Chondrocyte (in vitro differentiated cells): ENCODE results near the gene ACOX2. TPM values are rescaled to one million over a fixed set of nuclear protein-coding genes. Genes with fewer than 3 reads are reported as not detected.

Experiments
- DNase-seq: peaks from one replicate; pipeline ENCODE4 v3.0.0; 2021; ENCODE audit warnings: mixed read lengths, low spot score
- H3K27ac Mint-ChIP-seq: one replicate; pipeline ENCODE4 v1.8.0; 2021; ENCODE audit warnings: mild to moderate bottlenecking, moderate library complexity, mixed read lengths; ENCODE audit not compliant: unreplicated experiment
- H3K27me3 Mint-ChIP-seq: 2 replicates; pipeline ENCODE4 v1.8.0; 2021; ENCODE audit warnings: low read depth, mixed read lengths
- H3K36me3 Mint-ChIP-seq: 2 replicates; pipeline ENCODE4 v1.8.0; 2021; ENCODE audit warnings: low read depth, mixed read lengths
- H3K4me1 Mint-ChIP-seq: 2 replicates; pipeline ENCODE4 v1.8.0; 2021; ENCODE audit warnings: low read depth, mild to moderate bottlenecking, mixed read lengths
- H3K4me3 Mint-ChIP-seq: one replicate; pipeline ENCODE4 v1.8.0; 2021; ENCODE audit warnings: mild to moderate bottlenecking, moderate library complexity, mixed read lengths; ENCODE audit not compliant: unreplicated experiment
- H3K9me3 Mint-ChIP-seq: 2 replicates; pipeline ENCODE4 v1.8.0; 2021; ENCODE audit warnings: low read depth, mixed read lengths
- CTCF ChIP-seq: fragments of 200-600 bp; sonication (generic); IDR thresholded peaks from 2 replicates; pipeline ENCODE4 v1.5.0; 2021; ENCODE audit warnings: antibody characterized with exemption, mild to moderate bottlenecking, moderate library complexity
- long read RNA-seq: library from polyadenylated mRNA; stranded (forward); transcript quantifications from one replicate; pipeline ENCODE4 v2.0.0, GENCODE V29; 2021
- total RNA-seq: library from RNA; stranded (reverse); gene quantifications from 3 replicates; pipeline ENCODE4 v1.2.1, GENCODE V29; 2021

ACOX2 gene
- 0.56 to 1.9 TPM (median 0.57 TPM) in 3 replicates for total RNA-seq
- long read RNA-seq = 0 reads

GRCh38 chr3:58536501-58537411 is at the start of gene ACOX2:
Gene ACOX2 (minus strand): TSS chr3:58537190. CDS start chr3:58535106, 2,084 bp downstream.
- H3K9me3 Mint-ChIP-seq = no peaks in the 10 kb centered on the region
- no peaks in the 10 kb centered on the region for H3K27me3 Mint-ChIP-seq
- no peak within 1 kb of the TSS for H3K4me3 Mint-ChIP-seq
- H3K4me1 Mint-ChIP-seq = peaks cover 8% of the 10 kb centered on the region
- DNase-seq = no peak
- no peak within 1 kb of the TSS for H3K27ac Mint-ChIP-seq
- H3K36me3 Mint-ChIP-seq = no peaks in the 10 kb centered on the region
- TF ChIP-seq CTCF = no peak

DNA sequence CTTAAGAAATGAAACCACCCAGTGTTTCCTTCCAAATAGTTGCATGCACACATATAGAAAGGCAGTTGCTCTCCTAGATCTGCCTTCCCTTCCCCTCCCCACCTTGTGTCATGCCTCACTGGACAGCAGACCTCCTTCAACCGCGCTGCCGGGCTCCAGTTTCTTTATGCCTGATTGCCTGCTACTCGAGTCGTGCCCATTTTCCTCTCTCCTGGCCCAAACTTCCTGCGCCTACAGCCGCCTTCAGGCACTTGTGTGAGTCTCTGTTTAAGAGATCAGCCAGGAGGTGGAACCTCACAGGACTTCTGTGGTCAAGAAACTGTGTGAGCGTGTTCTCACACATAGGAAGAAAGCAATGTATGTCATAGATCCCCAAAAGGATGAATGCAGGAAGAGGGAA is 49.0 kb upstream of the ACOX2 start:
- H3K36me3 Mint-ChIP-seq = peaks cover 1% of the 10 kb centered on the region
- DNase-seq = no peak
- H3K27ac Mint-ChIP-seq = no peak overlapping the region
- no peak for TF ChIP-seq CTCF
- no peaks in the 10 kb centered on the region for H3K9me3 Mint-ChIP-seq
- H3K4me3 Mint-ChIP-seq = peak overlapping the region; percentile 82
- H3K27me3 Mint-ChIP-seq = peaks cover 35% of the 10 kb centered on the region
- peaks cover 22% of the 10 kb centered on the region for H3K4me1 Mint-ChIP-seq

DNA sequence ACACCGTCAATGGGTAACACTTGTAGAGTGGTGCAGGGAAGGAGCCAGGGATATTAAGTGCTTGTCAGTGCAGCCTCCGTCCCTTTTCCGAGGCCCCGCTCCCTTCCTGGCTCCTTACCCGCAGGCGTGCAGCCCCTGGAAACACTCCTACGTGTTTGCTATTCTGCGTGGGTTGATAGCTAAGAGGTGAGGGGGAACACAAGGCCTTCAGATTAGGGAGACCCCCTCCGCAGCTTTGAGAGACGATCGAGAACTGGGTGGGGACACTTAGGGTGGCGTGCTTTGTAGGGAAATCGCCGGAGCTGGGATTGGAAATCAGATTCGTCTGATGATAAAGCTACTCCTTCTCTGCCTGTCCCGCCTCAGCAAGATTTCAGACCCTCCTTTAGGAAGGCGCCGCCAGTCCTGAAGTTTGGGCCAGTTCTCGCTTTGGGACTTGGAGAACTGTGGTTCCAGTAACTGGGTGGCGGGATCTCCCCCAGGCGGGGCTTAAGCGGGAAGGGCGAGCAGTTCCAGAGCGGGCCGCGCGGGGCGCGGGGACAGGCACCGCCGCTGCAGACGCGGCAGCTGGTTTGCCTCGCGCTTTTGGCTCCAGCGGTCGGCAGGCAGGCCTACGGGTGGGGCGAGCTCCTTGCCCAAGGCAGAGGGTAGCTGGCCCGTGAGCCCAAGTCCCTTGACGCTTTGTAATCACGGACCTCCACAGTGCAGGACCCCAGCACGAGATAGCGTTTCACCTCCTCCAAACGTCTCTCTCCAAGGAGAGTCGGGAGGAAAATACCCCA is 48.2 kb upstream of the ACOX2 start:
- DNase-seq = no peak
- Mint-ChIP-seq H3K4me1 (peaks cover 22% of the 10 kb centered on the region), H3K27me3 (peaks cover 35% of the 10 kb centered on the region), H3K36me3 (peaks cover 1% of the 10 kb centered on the region), H3K27ac (peak overlapping the region; percentile 36), H3K4me3 (peak overlapping the region; percentile 82), H3K9me3 (no peaks in the 10 kb centered on the region)
- TF ChIP-seq CTCF = peak; percentile 80

DNA sequence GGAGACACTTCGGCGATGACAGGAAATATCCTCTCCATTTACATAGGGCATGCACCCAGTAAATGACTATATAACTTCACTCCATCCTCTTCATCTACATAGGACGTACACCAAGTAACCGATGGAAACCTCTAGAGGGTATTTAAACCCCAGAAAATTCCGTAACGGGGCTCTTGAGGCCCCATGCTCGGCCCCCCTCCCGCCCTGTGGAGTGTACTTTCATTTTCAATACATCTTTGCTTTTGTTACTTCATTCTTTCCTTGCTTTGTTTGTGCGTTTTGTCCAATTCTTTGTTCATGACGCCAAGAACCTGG is 47.7 kb upstream of the ACOX2 start:
- no peak for DNase-seq
- Mint-ChIP-seq H3K4me3 (peak overlapping the region; percentile 82), H3K27ac (peak overlapping the region; percentile 36), H3K4me1 (peaks cover 22% of the 10 kb centered on the region), H3K27me3 (peaks cover 35% of the 10 kb centered on the region), H3K36me3 (peaks cover 1% of the 10 kb centered on the region), H3K9me3 (no peaks in the 10 kb centered on the region)
- no peak for TF ChIP-seq CTCF

- Mint-ChIP-seq H3K4me1 (peaks cover 28% of the 10 kb centered on the region), H3K4me3 (no peak overlapping the region), H3K9me3 (no peaks in the 10 kb centered on the region), H3K27me3 (peaks cover 23% of the 10 kb centered on the region), H3K36me3 (peaks cover 1% of the 10 kb centered on the region), H3K27ac (no peak overlapping the region)
- DNase-seq = peak; percentile 32
- TF ChIP-seq CTCF = no peak
These were observed 44.5 kb upstream of the ACOX2 start for GRCh38 chr3:58581328-58582091.
